ENCODE measurements around the gene CMTM6.
"Not testable (repeated sequence)": the region's sequence is repeated elsewhere in the genome, so short reads cannot be mapped to it uniquely, and the experiment has no call there.

Gene CMTM6

GRCh38 chr3:32488474-32489008 lies 14.1 kb downstream of the CMTM6 start:
- Mint-ChIP-seq H3K4me1 (ENCODE audit: low read depth) (peaks cover 12% of the 10 kb centered on the region), H3K36me3 (ENCODE audit: low read depth) (peaks cover 35% of the 10 kb centered on the region), H3K4me3 (no peak overlapping the region), H3K27me3 (ENCODE audit: low read depth) (no peaks in the 10 kb centered on the region), H3K27ac (no peak overlapping the region), H3K9me3 (no peaks in the 10 kb centered on the region)

GRCh38 chr3:32487781-32488473 lies 14.7 kb downstream of the CMTM6 start:
- H3K9me3 Mint-ChIP-seq = no peaks in the 10 kb centered on the region
- no peak overlapping the region for H3K4me3 Mint-ChIP-seq
- peaks cover 12% of the 10 kb centered on the region for H3K4me1 Mint-ChIP-seq (ENCODE audit: low read depth)
- no peaks in the 10 kb centered on the region for H3K27me3 Mint-ChIP-seq (ENCODE audit: low read depth)
- H3K36me3 Mint-ChIP-seq (ENCODE audit: low read depth) = peaks cover 35% of the 10 kb centered on the region
- no peak overlapping the region for H3K27ac Mint-ChIP-seq

- Mint-ChIP-seq H3K9me3 (no peaks in the 10 kb centered on the region), H3K27ac (no peak overlapping the region), H3K4me1 (ENCODE audit: low read depth) (peaks cover 22% of the 10 kb centered on the region), H3K4me3 (no peak overlapping the region), H3K27me3 (ENCODE audit: low read depth) (no peaks in the 10 kb centered on the region), H3K36me3 (ENCODE audit: low read depth) (peaks cover 50% of the 10 kb centered on the region)
Observed at GRCh38 chr3:32484436-32484835, 18.2 kb downstream of the CMTM6 start.

DNA sequence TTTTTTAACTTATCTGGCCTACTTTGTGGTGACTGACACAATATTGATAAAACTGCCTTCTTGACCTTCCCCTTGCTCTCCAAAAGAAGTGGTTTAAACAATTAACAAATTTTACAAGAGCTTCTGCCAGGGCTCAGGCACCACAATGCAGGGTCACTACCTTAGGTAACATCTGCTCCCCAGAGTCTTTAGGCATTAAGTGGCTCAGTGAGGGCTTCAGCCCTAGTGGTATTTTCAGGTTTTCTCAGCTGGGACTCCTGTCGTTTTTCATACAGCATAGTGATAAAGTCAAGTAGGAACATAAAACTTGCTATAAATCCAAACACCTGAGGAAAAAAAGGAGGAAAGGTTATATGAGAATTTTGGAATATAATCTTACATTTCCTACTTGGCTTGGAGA lies 18.9 kb downstream of the CMTM6 start:
- Mint-ChIP-seq H3K27ac (no peak overlapping the region), H3K36me3 (ENCODE audit: low read depth) (peaks cover 55% of the 10 kb centered on the region), H3K27me3 (ENCODE audit: low read depth) (no peaks in the 10 kb centered on the region), H3K4me3 (no peak overlapping the region), H3K9me3 (no peaks in the 10 kb centered on the region), H3K4me1 (ENCODE audit: low read depth) (peaks cover 22% of the 10 kb centered on the region)

DNA sequence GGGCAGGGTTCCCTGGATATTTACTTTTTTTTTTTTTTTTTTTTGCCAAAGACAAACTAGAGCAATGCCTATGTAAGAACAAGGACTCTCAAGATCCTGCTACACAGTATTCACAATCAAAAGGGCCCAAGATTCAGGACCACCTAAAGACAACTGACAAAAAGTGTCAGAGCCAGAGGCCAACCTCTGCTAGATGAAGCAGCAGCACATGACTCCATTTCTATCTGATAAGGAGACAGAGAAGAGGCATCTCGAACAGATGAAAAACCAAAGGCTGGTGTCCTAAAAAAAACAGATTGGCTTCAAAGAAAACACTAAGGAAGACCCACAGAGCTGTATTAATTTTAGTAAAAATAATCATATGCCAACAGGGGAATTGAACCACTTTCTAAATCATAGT lies 20.0 kb downstream of the CMTM6 start:
- Mint-ChIP-seq H3K27me3 (ENCODE audit: low read depth) (no peaks in the 10 kb centered on the region), H3K36me3 (ENCODE audit: low read depth) (peaks cover 57% of the 10 kb centered on the region), H3K4me1 (ENCODE audit: low read depth) (peaks cover 18% of the 10 kb centered on the region), H3K4me3 (no peak overlapping the region), H3K9me3 (no peaks in the 10 kb centered on the region), H3K27ac (no peak overlapping the region)

DNA sequence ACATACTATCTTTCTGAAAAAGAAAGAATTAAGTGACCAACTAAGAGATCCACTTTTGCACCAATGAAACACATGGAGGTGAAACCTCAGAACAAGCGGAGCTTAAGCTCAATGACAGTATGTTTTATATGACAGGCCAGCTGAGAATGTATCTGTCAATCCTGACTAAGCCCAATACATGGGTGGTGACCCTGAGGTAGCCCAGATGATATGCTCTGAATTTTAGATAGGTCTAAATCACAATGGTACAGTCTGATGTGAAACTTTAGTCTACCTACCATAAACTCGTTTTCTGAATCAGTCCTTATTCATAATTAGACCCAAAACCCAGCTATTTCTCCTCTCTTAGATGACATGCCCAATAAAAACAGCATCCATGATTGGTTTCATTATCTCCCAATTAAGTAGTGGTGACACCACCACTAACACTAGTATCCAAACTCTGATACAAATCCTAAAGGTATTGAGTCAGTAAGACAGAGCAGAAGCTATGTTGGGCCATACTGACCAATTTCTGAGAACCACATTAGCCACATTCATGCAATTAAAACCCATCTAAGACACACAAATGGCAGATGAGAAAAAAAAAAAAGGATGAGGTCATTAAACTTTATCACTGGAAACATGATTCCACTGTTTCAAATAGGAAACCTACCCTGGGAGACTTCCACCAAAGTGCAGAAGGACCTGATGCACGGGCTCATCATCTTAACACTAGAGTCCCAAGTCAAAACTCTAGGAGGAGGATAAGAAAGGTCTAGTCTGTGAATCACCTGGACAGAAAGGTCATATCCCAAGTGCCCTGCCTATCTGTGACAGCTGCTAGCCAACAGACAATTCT lies 20.6 kb downstream of the CMTM6 start:
- Mint-ChIP-seq H3K27me3 (ENCODE audit: low read depth) (no peaks in the 10 kb centered on the region), H3K27ac (no peak overlapping the region), H3K4me1 (ENCODE audit: low read depth) (peaks cover 18% of the 10 kb centered on the region), H3K36me3 (ENCODE audit: low read depth) (peaks cover 58% of the 10 kb centered on the region), H3K4me3 (no peak overlapping the region), H3K9me3 (no peaks in the 10 kb centered on the region)

DNA sequence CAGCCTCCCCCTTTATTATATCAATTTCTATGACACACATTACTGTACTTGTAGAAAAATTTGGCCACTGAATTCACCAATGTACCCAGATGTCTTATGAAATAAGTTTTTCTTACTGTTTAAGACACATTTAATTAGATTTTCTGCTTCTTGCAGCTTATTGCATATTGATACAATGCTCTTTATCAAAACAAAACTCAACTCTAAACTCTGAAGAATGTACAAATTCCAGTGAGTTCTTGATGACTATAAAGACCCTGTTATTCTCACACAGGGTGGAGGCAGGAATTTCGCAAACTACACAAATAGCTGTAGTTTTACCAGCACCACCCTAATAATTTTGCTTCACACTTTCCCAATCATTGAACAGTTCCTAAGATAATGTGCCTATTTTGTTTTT lies 22.0 kb downstream of the CMTM6 start:
- H3K4me1 Mint-ChIP-seq (ENCODE audit: low read depth) = peaks cover 20% of the 10 kb centered on the region
- peaks cover 59% of the 10 kb centered on the region for H3K36me3 Mint-ChIP-seq (ENCODE audit: low read depth)
- H3K27ac Mint-ChIP-seq = no peak overlapping the region
- no peak overlapping the region for H3K4me3 Mint-ChIP-seq
- no peaks in the 10 kb centered on the region for H3K9me3 Mint-ChIP-seq
- no peaks in the 10 kb centered on the region for H3K27me3 Mint-ChIP-seq (ENCODE audit: low read depth)

GRCh38 chr3:32474201-32474600 lies 28.5 kb downstream of the CMTM6 start:
- Mint-ChIP-seq H3K4me3 (no peak overlapping the region), H3K36me3 (ENCODE audit: low read depth) (peaks cover 43% of the 10 kb centered on the region), H3K27ac (no peak overlapping the region), H3K27me3 (ENCODE audit: low read depth) (no peaks in the 10 kb centered on the region), H3K9me3 (no peaks in the 10 kb centered on the region), H3K4me1 (ENCODE audit: low read depth) (peaks cover 20% of the 10 kb centered on the region)

- not testable (repeated sequence) for H3K27ac Mint-ChIP-seq; H3K9me3 Mint-ChIP-seq; H3K27me3 Mint-ChIP-seq (ENCODE audit: low read depth); H3K4me3 Mint-ChIP-seq
- peaks cover 33% of the 10 kb centered on the region for H3K36me3 Mint-ChIP-seq (ENCODE audit: low read depth)
- H3K4me1 Mint-ChIP-seq (ENCODE audit: low read depth) = peaks cover 28% of the 10 kb centered on the region
Observed at GRCh38 chr3:32472151-32472550, 30.5 kb downstream of the CMTM6 start.

GRCh38 chr3:32471246-32471645 lies 31.4 kb downstream of the CMTM6 start:
- peaks cover 30% of the 10 kb centered on the region for H3K4me1 Mint-ChIP-seq (ENCODE audit: low read depth)
- H3K4me3 Mint-ChIP-seq = no peak overlapping the region
- H3K27ac Mint-ChIP-seq = peak overlapping the region; percentile 55
- H3K27me3 Mint-ChIP-seq (ENCODE audit: low read depth) = no peaks in the 10 kb centered on the region
- no peaks in the 10 kb centered on the region for H3K9me3 Mint-ChIP-seq
- H3K36me3 Mint-ChIP-seq (ENCODE audit: low read depth) = peaks cover 27% of the 10 kb centered on the region

- no peak overlapping the region for H3K27ac Mint-ChIP-seq
- no peak overlapping the region for H3K4me3 Mint-ChIP-seq
- peaks cover 27% of the 10 kb centered on the region for H3K36me3 Mint-ChIP-seq (ENCODE audit: low read depth)
- H3K9me3 Mint-ChIP-seq = no peaks in the 10 kb centered on the region
- H3K4me1 Mint-ChIP-seq (ENCODE audit: low read depth) = peaks cover 32% of the 10 kb centered on the region
- H3K27me3 Mint-ChIP-seq (ENCODE audit: low read depth) = no peaks in the 10 kb centered on the region
Observed at GRCh38 chr3:32470362-32470761, 32.3 kb downstream of the CMTM6 start.

DNA sequence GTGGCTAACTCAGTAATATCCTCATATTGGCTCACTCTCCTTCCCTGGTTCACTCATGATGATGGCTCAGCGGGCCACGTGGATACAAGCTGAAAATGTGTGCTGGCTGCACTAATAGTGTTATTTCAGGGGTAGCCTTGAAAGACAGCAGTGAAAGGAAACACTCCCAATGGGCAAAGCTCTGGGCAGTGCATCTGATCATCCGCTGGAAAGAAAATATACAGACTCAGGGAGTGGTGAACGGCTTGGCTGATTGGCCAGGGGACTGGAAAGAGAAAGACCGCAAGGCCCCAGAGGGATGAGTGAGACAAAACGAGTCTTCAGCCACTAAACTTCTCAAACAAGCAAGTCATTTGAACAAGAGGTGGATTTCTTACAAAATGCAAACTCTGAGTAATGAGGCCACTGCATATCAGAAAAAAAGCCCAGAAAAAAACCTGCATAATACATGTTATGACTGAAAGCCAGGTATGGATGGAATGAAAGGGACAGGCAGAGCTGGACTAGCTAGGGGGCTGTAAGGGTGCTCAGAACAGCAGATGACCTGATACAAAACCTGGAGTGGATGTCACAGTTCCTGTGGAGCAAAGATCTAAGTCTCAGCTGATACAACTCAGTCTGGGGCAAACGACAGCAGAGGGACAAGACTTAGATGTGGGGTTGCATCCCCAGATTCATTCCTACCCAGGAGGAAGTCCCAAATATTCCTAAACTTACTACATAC lies 33.3 kb downstream of the CMTM6 start:
- H3K9me3 Mint-ChIP-seq = no peaks in the 10 kb centered on the region
- no peak overlapping the region for H3K4me3 Mint-ChIP-seq
- peaks cover 32% of the 10 kb centered on the region for H3K4me1 Mint-ChIP-seq (ENCODE audit: low read depth)
- peak overlapping the region; percentile 88 for H3K27ac Mint-ChIP-seq
- peaks cover 23% of the 10 kb centered on the region for H3K36me3 Mint-ChIP-seq (ENCODE audit: low read depth)
- H3K27me3 Mint-ChIP-seq (ENCODE audit: low read depth) = no peaks in the 10 kb centered on the region

DNA sequence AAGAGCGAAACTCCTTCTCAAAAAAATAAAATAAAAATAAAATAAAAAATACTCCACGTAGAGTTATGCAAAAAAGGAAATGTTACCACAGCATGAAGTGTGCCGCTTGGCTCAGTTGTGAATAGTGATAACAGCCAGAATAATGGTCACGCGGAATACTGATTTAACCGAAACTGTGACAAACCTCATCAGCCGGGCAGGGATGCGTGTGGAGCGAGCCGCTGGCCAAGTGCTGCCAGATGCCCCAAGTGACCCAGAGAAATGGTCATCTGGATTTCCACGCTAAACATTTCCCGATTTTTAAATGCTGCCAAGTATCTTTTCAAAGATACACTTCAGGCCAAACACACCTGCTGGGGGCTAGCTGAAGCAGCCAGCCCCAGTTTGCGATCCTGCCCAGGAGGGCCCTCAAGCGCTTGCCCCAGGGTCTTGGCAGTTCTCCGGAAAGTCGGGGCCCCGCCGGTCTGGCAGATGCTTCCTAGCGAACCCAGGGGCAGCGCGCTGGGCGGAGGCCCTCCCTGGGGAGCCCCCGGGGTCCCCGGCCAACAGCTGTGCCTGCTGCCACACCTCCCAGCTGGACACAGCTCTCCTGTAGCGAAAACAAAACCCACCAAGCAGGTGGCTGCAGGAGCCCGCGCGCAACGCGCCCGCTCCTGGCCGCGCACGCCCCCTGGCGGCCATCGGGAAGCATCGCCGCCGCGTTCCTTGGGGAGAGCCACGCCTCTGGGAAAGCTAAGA lies 35.1 kb downstream of the CMTM6 start:
- H3K4me3 Mint-ChIP-seq = no peak overlapping the region
- H3K4me1 Mint-ChIP-seq (ENCODE audit: low read depth) = peaks cover 32% of the 10 kb centered on the region

DNA sequence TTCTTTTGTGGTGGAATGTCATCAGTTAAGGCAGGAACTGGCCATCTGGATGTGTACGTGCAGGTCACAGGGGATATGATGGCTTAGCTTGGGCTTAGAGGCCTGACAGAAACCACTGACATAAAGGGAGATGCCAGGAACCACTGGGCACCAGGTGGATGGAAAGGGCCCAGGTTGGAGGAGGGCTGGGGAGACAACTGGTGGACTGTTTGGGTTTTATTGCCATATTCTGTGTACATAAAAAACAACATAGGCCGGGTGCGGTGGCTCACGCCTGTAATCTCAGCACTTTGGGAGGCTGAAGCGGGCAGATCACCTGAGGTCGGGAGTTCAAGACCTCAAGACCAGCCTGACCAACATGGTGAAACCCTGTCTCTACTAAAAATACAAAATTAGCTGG lies 35.8 kb downstream of the CMTM6 start:
- not testable (repeated sequence) for H3K27me3 Mint-ChIP-seq (ENCODE audit: low read depth); H3K9me3 Mint-ChIP-seq; H3K4me3 Mint-ChIP-seq; H3K27ac Mint-ChIP-seq
- H3K36me3 Mint-ChIP-seq (ENCODE audit: low read depth) = peaks cover 11% of the 10 kb centered on the region
- H3K4me1 Mint-ChIP-seq (ENCODE audit: low read depth) = peaks cover 32% of the 10 kb centered on the region

More for the DNA sequence above, 35.1 kb downstream of the CMTM6 start:
- peaks cover 13% of the 10 kb centered on the region for H3K36me3 Mint-ChIP-seq (ENCODE audit: low read depth)
- no peak overlapping the region for H3K27ac Mint-ChIP-seq
- no peaks in the 10 kb centered on the region for H3K9me3 Mint-ChIP-seq
- H3K27me3 Mint-ChIP-seq (ENCODE audit: low read depth) = no peaks in the 10 kb centered on the region

Measured in T-helper 1 cell treated with Interleukin-12 subunit alpha and Interleukin-12 subunit beta and Interleukin-4 antibody, amounts not matched to agents 30 μg/mL and 1 μg/mL, for 36 hours (primary cell).